GM23338 (cell line): Measurements from ENCODE around the gene AHCYL1.

Experiments
- CREB1 ChIP-seq: fragments of 250-450 bp; sonication (Bioruptor Pico); IDR thresholded peaks from 2 replicates; pipeline ENCODE4 v1.5.0; 2020; ENCODE audit warnings: low read depth, mild to moderate bottlenecking, moderate library complexity
- CTCF ChIP-seq, 2 experiments: fragments of 200-600 bp in 1 of 2; sonication (generic) in 1 of 2; conservative IDR thresholded peaks; 2 replicates each; pipeline versions ENCODE4 v1.5.1 to v1.6.1; 2016 to 2017; ENCODE audit warnings: antibody characterized with exemption in 2 of 2, low read depth in 2 of 2, mild to moderate bottlenecking in 2 of 2, moderate library complexity in 1 of 2
- ETS1 ChIP-seq: IDR thresholded peaks from 2 replicates; pipeline ENCODE4 v1.6.1; 2016; ENCODE audit warnings: antibody characterized with exemption
- EZH2 ChIP-seq: fragments of 200-600 bp; sonication (generic); IDR thresholded peaks from one replicate; pipeline ENCODE4 v1.8.0; 2017; ENCODE audit warnings: antibody characterized with exemption, mild to moderate bottlenecking, low read depth; ENCODE audit not compliant: unreplicated experiment
- EZH2phosphoT487 ChIP-seq: fragments of 200-600 bp; sonication (generic); IDR thresholded peaks from one replicate; pipeline ENCODE4 v1.8.1; 2018; ENCODE audit warnings: antibody characterized with exemption; ENCODE audit not compliant: unreplicated experiment
- NANOG ChIP-seq: IDR thresholded peaks from 2 replicates; pipeline ENCODE4 v1.6.1; 2016; ENCODE audit warnings: antibody characterized with exemption, borderline replicate concordance
- POLR2AphosphoS5 ChIP-seq: IDR thresholded peaks from 2 replicates; pipeline ENCODE4 v1.6.1; 2016; ENCODE audit warnings: antibody characterized with exemption, low read depth
- REST ChIP-seq: IDR thresholded peaks from one replicate; pipeline ENCODE4 v1.6.1; 2018; ENCODE audit warnings: antibody characterized with exemption; ENCODE audit not compliant: unreplicated experiment
- ZNF114 ChIP-seq: fragments of 250-450 bp; sonication (Bioruptor Pico); IDR thresholded peaks from 2 replicates; pipeline ENCODE4 v1.5.0; 2020; ENCODE audit warnings: mild to moderate bottlenecking, moderate library complexity

- TF ChIP-seq CTCF (conservative IDR thresholded peaks at IDR 0.05; ENCODE audit: low read depth in 2 of 2) (no peak), ETS1 (no peak), REST (no peak), EZH2 (no peak), EZH2phosphoT487 (no peak), POLR2AphosphoS5 (no peak), ZNF114 (no peak), NANOG (no peak), CREB1 (CRISPR knock-in tag) (no peak)
Observed at GRCh38 chr1:109997204-109997866, 12.8 kb downstream of the AHCYL1 start.
